Endothelial cell of umbilical vein (primary cell): ENCODE results near the gene RSRC1.

Experiments
- EZH2 ChIP-seq: IDR thresholded peaks from 2 replicates; pipeline ENCODE4 v1.6.1; 2012; ENCODE audit warnings: borderline replicate concordance, low read depth, mild to moderate bottlenecking, moderate library complexity, low read length, inconsistent platforms; ENCODE audit not compliant: severe bottlenecking
- FOS ChIP-seq: IDR thresholded peaks from 2 replicates; pipeline ENCODE4 v1.6.1; 2011; ENCODE audit warnings: mild to moderate bottlenecking, low read length, moderate library complexity, borderline replicate concordance; ENCODE audit not compliant: insufficient read depth
- JUN ChIP-seq: IDR thresholded peaks from 2 replicates; pipeline ENCODE4 v1.6.1; 2011; ENCODE audit warnings: borderline replicate concordance, low read depth; ENCODE audit not compliant: insufficient read length, insufficient read depth
- MYC ChIP-seq: IDR thresholded peaks from one replicate; pipeline ENCODE4 v1.6.1; 2011; ENCODE audit warnings: mild to moderate bottlenecking, low read depth, low read length
- POLR2A ChIP-seq: IDR thresholded peaks from 2 replicates; pipeline ENCODE4 v1.6.1; 2012; ENCODE audit warnings: low read depth, mild to moderate bottlenecking, control low read depth, low read length
- POLR2AphosphoS5 ChIP-seq: IDR thresholded peaks from 2 replicates; pipeline ENCODE4 v1.6.1; 2012; ENCODE audit warnings: low read depth, mild to moderate bottlenecking, control low read depth, low read length, moderate library complexity; ENCODE audit not compliant: insufficient read depth
- TF ChIP-seq, protein P1 (sequence below), 2 donors: IDR thresholded peaks; 1 replicate in 1 of 2; 2 replicates in 1 of 2; pipeline ENCODE4 v1.5.1; 2011; ENCODE audit warnings: low read length in 2 of 2, mild to moderate bottlenecking in 2 of 2, moderate library complexity in 2 of 2, control low read depth in 1 of 2, inconsistent platforms in 1 of 2, low read depth in 1 of 2; ENCODE audit not compliant: insufficient read depth in 1 of 2; ENCODE audit errors: extremely low read depth in 1 of 2
- TF ChIP-seq, protein P2 (sequence below): IDR thresholded peaks from 2 replicates; pipeline ENCODE4 v1.6.1; 2011; ENCODE audit not compliant: insufficient read depth, insufficient read length

- TF ChIP-seq EZH2 (no peak), JUN (no peak), POLR2AphosphoS5 (no peak), POLR2A (no peak), FOS (no peak), MYC (no peak)
- TF ChIP-seq, protein P1, sequence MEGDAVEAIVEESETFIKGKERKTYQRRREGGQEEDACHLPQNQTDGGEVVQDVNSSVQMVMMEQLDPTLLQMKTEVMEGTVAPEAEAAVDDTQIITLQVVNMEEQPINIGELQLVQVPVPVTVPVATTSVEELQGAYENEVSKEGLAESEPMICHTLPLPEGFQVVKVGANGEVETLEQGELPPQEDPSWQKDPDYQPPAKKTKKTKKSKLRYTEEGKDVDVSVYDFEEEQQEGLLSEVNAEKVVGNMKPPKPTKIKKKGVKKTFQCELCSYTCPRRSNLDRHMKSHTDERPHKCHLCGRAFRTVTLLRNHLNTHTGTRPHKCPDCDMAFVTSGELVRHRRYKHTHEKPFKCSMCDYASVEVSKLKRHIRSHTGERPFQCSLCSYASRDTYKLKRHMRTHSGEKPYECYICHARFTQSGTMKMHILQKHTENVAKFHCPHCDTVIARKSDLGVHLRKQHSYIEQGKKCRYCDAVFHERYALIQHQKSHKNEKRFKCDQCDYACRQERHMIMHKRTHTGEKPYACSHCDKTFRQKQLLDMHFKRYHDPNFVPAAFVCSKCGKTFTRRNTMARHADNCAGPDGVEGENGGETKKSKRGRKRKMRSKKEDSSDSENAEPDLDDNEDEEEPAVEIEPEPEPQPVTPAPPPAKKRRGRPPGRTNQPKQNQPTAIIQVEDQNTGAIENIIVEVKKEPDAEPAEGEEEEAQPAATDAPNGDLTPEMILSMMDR (IDR thresholded peaks at IDR 0.05; ENCODE audit: extremely low read depth in 1 of 2, insufficient read depth in 1 of 2, low read depth in 1 of 2, low read length in 2 of 2) = no peak
- TF ChIP-seq, protein P2, sequence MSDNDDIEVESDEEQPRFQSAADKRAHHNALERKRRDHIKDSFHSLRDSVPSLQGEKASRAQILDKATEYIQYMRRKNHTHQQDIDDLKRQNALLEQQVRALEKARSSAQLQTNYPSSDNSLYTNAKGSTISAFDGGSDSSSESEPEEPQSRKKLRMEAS = no peak
Measured at GRCh38 chr3:158185711-158186110, 75.8 kb downstream of the RSRC1 start.
